H1 (cell line): ENCODE data around the gene ARHGEF7. TPM values are rescaled to one million over a fixed set of nuclear protein-coding genes. Genes with fewer than 3 reads are reported as not detected.

ENCODE experiments used
- BCL11A ChIP-seq, 2 experiments: IDR thresholded peaks; one replicate each; pipeline ENCODE4 v1.6.1; 2011; ENCODE audit warnings: low read depth in 2 of 2, low read length in 2 of 2, mild to moderate bottlenecking in 2 of 2
- MAX ChIP-seq: IDR thresholded peaks from 2 replicates; pipeline ENCODE4 v1.6.1; 2012; ENCODE audit warnings: inconsistent platforms
- RBBP5 ChIP-seq: IDR thresholded peaks from 2 replicates; pipeline ENCODE4 v1.7.1; 2012; ENCODE audit warnings: low read depth, mild to moderate bottlenecking, inconsistent platforms, low read length, moderate library complexity, borderline replicate concordance
- YY1 ChIP-seq: IDR thresholded peaks from 2 replicates; pipeline ENCODE4 v1.6.1; 2011; ENCODE audit warnings: low read depth, mild to moderate bottlenecking, low read length
- polyA plus RNA-seq, 7 experiments: library from polyadenylated mRNA; depleted of rRNA in 3 of 7; stranded (reverse) in 5 of 7; unstranded in 2 of 7; fragments of >200 nt in 5 of 7; fragments of 200-250 nt in 2 of 7; gene quantifications; 1 replicate in 5 of 7; 2 replicates in 1 of 7; 4 replicates in 1 of 7; pipeline versions ENCODE4 v1.2.1 to v1.2.3, GENCODE V29; 2011 to 2013; ENCODE audit warnings: missing spikeins in 2 of 7, mixed read lengths in 2 of 7
- total RNA-seq: library from RNA; stranded (reverse); fragmentation: NEBNext Ultra II Directional; extraction: Animal tissue kit (Norgen Biotek cat#: 25700); gene quantifications from 2 replicates; pipeline ENCODE4 v1.2.1, GENCODE V29; 2021

The ARHGEF7 gene
- total and polyA plus RNA-seq, 2 of the 8 experiments (the other 6 are each of a cell fraction or from before 2014, with no cell fraction given) = 26.2 to 56.5 TPM

- TF ChIP-seq YY1 (0 out of 2 replicates have a peak, but pooled peaks have one; percentile 51), MAX (0 out of 2 replicates have a peak, but pooled peaks have one; percentile 12), RBBP5 (peak; percentile 89), BCL11A (IDR thresholded peaks at IDR 0.05; ENCODE audit: low read depth in 2 of 2, low read length in 2 of 2) (no peak)
Measured at GRCh38 chr13:111114362-111115060, 599 bp upstream of the ARHGEF7 start (continued).
